CD4-positive, CD25-positive, alpha-beta regulatory T cell (primary cell): ENCODE data around the gene MRPL50. TPM values are rescaled to one million over a fixed set of nuclear protein-coding genes. Genes with fewer than 3 reads are reported as not detected.

ENCODE experiments used
- ATAC-seq, 2 donors: fragments of 150-1000 bp; cut with Tn5 transposase; one replicate each; pipeline ENCODE4 v1.10.0; 2021; ENCODE audit warnings: low read depth in 2 of 2, moderate number of reproducible peaks in 2 of 2, moderate library complexity in 1 of 2
- DNase-seq, 3 donors: peaks; one replicate each; pipeline versions ENCODE4 v3.0.0 to v3.0.0-alpha.2; 2012 to 2022; ENCODE audit warnings: mixed read lengths in 1 of 3
- H3K27ac ChIP-seq: one replicate; pipeline ENCODE4 v1.7.0; 2013; ENCODE audit warnings: mild to moderate bottlenecking, low read length; ENCODE audit not compliant: insufficient read depth, poor library complexity, severe bottlenecking
- H3K27me3 ChIP-seq: one replicate; pipeline ENCODE4 v1.7.0; 2013; ENCODE audit warnings: low read length; ENCODE audit not compliant: control insufficient read depth, insufficient read depth
- H3K36me3 ChIP-seq: one replicate; pipeline ENCODE4 v1.7.0; 2013; ENCODE audit warnings: mild to moderate bottlenecking, low read length, moderate library complexity; ENCODE audit not compliant: control insufficient read depth, insufficient read depth
- H3K4me1 ChIP-seq: 2 replicates; pipeline ENCODE4 v1.7.0; 2013; ENCODE audit warnings: mild to moderate bottlenecking, low read length; ENCODE audit not compliant: insufficient read depth, control insufficient read depth, poor library complexity, severe bottlenecking
- H3K4me3 ChIP-seq: one replicate; pipeline ENCODE4 v1.7.0; 2013; ENCODE audit warnings: low read depth, mild to moderate bottlenecking, low read length, moderate library complexity
- H3K9me3 ChIP-seq, 2 experiments: 1 replicate in 1 of 2; 2 replicates in 1 of 2; pipeline ENCODE4 v1.7.0; 2013; ENCODE audit warnings: low read length in 2 of 2, mild to moderate bottlenecking in 1 of 2, moderate library complexity in 1 of 2; ENCODE audit not compliant: control insufficient read depth in 2 of 2
- H3K27ac Mint-ChIP-seq, 3 donors: one replicate each; pipeline ENCODE4 v1.8.0; 2020 to 2022; ENCODE audit warnings: mild to moderate bottlenecking in 3 of 3, mixed read lengths in 3 of 3, moderate library complexity in 2 of 3
- H3K27me3 Mint-ChIP-seq: one replicate; pipeline ENCODE4 v1.8.0; 2022; ENCODE audit warnings: mild to moderate bottlenecking, mixed read lengths
- H3K36me3 Mint-ChIP-seq: one replicate; pipeline ENCODE4 v1.8.0; 2020; ENCODE audit warnings: mixed read lengths
- H3K4me1 Mint-ChIP-seq, 4 donors: one replicate each; pipeline ENCODE4 v1.8.0; 2020 to 2022; ENCODE audit warnings: mixed read lengths in 4 of 4, mild to moderate bottlenecking in 1 of 4
- H3K4me3 Mint-ChIP-seq, 4 donors: one replicate each; pipeline ENCODE4 v1.8.0; 2020 to 2022; ENCODE audit warnings: mild to moderate bottlenecking in 4 of 4, mixed read lengths in 4 of 4, moderate library complexity in 3 of 4
- H3K9me3 Mint-ChIP-seq, 7 donors: one replicate each; pipeline ENCODE4 v1.8.0; 2020 to 2022; ENCODE audit warnings: mixed read lengths in 7 of 7, mild to moderate bottlenecking in 3 of 7, moderate library complexity in 2 of 7
- polyA plus RNA-seq, 4 donors: library from polyadenylated mRNA; unstranded; fragments of 300-500 nt; fragmentation: Illumina TruSeq; gene quantifications; one replicate each; pipeline ENCODE4 v1.2.3, GENCODE V29; 2021
- total RNA-seq: library from RNA; stranded (reverse); gene quantifications from one replicate; pipeline ENCODE4 v1.2.3, GENCODE V29; 2022

Gene MRPL50
- total and polyA plus RNA-seq, 5 donors from 2014 or later: 8.5 to 26.2 (median 18.1) TPM

- DNase-seq (no peak), ATAC-seq (no peak)
- Mint-ChIP-seq H3K27me3 (peaks cover 8% of the 10 kb centered on the region), H3K27ac (no peak overlapping the region), H3K36me3 (no peaks in the 10 kb centered on the region), H3K4me1 (no peaks in the 10 kb centered on the region), H3K4me3 (no peak overlapping the region), H3K9me3 (peaks cover 0 to 5% (median 2%) of the 10 kb centered on the region in 7 donors)
- Histone ChIP-seq H3K27me3 (no peaks in the 10 kb centered on the region), H3K4me1 (no peaks in the 10 kb centered on the region), H3K4me3 (no peak overlapping the region), H3K9me3 (no peaks in the 10 kb centered on the region), H3K36me3 (no peaks in the 10 kb centered on the region), H3K27ac (no peak overlapping the region)
Observed at GRCh38 chr9:101428909-101429308, 30.5 kb upstream of the MRPL50 start.

GRCh38 chr9:101427957-101428655 lies 29.7 kb upstream of the MRPL50 start:
- Histone ChIP-seq H3K36me3 (no peaks in the 10 kb centered on the region), H3K4me1 (no peaks in the 10 kb centered on the region), H3K9me3 (no peaks in the 10 kb centered on the region), H3K27ac (no peak overlapping the region), H3K27me3 (no peaks in the 10 kb centered on the region), H3K4me3 (no peak overlapping the region)
- peaks cover 0 to 12% (median 3%) of the 10 kb centered on the region in 7 donors for H3K9me3 Mint-ChIP-seq
- no peak overlapping the region for H3K27ac Mint-ChIP-seq
- no peak for DNase-seq
- no peaks in the 10 kb centered on the region for H3K36me3 Mint-ChIP-seq
- no peak overlapping the region for H3K4me3 Mint-ChIP-seq
- H3K27me3 Mint-ChIP-seq: peaks cover 12% of the 10 kb centered on the region
- no peaks in the 10 kb centered on the region for H3K4me1 Mint-ChIP-seq
- no peak for ATAC-seq

GRCh38 chr9:101427358-101427757 lies 28.9 kb upstream of the MRPL50 start:
- no peak overlapping the region for H3K27ac ChIP-seq
- no peak overlapping the region for H3K4me3 ChIP-seq
- Mint-ChIP-seq H3K27ac (no peak overlapping the region), H3K4me3 (no peak overlapping the region), H3K36me3 (no peaks in the 10 kb centered on the region), H3K27me3 (peaks cover 12% of the 10 kb centered on the region), H3K9me3 (peaks cover 0 to 13% (median 3%) of the 10 kb centered on the region in 7 donors), H3K4me1 (no peaks in the 10 kb centered on the region)
- H3K27me3 ChIP-seq: no peaks in the 10 kb centered on the region
- ATAC-seq (no peak), DNase-seq (no peak)
- no peaks in the 10 kb centered on the region for H3K36me3 ChIP-seq
- H3K9me3 ChIP-seq: peaks cover 0 to 2% of the 10 kb centered on the region in 2 experiments
- no peaks in the 10 kb centered on the region for H3K4me1 ChIP-seq

- H3K9me3 ChIP-seq: peaks cover 19 to 22% of the 10 kb centered on the region in 2 experiments
- no peak overlapping the region for H3K27ac ChIP-seq
- peaks cover 0 to 37% (median 23%) of the 10 kb centered on the region in 7 donors for H3K9me3 Mint-ChIP-seq
- H3K4me1 ChIP-seq: no peaks in the 10 kb centered on the region
- no peak for DNase-seq
- H3K36me3 ChIP-seq: no peaks in the 10 kb centered on the region
- H3K27me3 ChIP-seq: no peaks in the 10 kb centered on the region
- ATAC-seq: no peak
- H3K4me3 ChIP-seq: no peak overlapping the region
- no peak overlapping the region for H3K4me3 Mint-ChIP-seq
- H3K36me3 Mint-ChIP-seq: no peaks in the 10 kb centered on the region
- H3K27ac Mint-ChIP-seq: no peak overlapping the region
- H3K27me3 Mint-ChIP-seq: peaks cover 4% of the 10 kb centered on the region
- no peaks in the 10 kb centered on the region for H3K4me1 Mint-ChIP-seq
Observed at GRCh38 chr9:101421653-101422065, 23.2 kb upstream of the MRPL50 start.

- Mint-ChIP-seq H3K27ac (no peak overlapping the region), H3K4me1 (no peaks in the 10 kb centered on the region), H3K4me3 (no peak overlapping the region), H3K9me3 (peaks cover 3 to 49% (median 26%) of the 10 kb centered on the region in 7 donors), H3K27me3 (peaks cover 4% of the 10 kb centered on the region), H3K36me3 (peaks cover 5% of the 10 kb centered on the region)
- Histone ChIP-seq H3K9me3 (peaks cover 29 to 32% of the 10 kb centered on the region in 2 experiments), H3K27ac (no peak overlapping the region), H3K27me3 (no peaks in the 10 kb centered on the region), H3K4me1 (no peaks in the 10 kb centered on the region), H3K36me3 (no peaks in the 10 kb centered on the region), H3K4me3 (no peak overlapping the region)
- ATAC-seq (no peak), DNase-seq (no peak)
Observed at GRCh38 chr9:101419863-101420262, 21.4 kb upstream of the MRPL50 start.

- peaks cover 6% of the 10 kb centered on the region for H3K36me3 Mint-ChIP-seq
- no peaks in the 10 kb centered on the region for H3K27me3 ChIP-seq
- peaks cover 4% of the 10 kb centered on the region for H3K27me3 Mint-ChIP-seq
- peaks cover 38 to 42% of the 10 kb centered on the region in 2 experiments for H3K9me3 ChIP-seq
- no peak for ATAC-seq
- peaks cover 3 to 55% (median 24%) of the 10 kb centered on the region in 7 donors for H3K9me3 Mint-ChIP-seq
- DNase-seq: no peak
- no peak overlapping the region for H3K4me3 ChIP-seq
- H3K27ac Mint-ChIP-seq: no peak overlapping the region
- H3K4me1 ChIP-seq: no peaks in the 10 kb centered on the region
- no peak overlapping the region for H3K27ac ChIP-seq
- no peak overlapping the region for H3K4me3 Mint-ChIP-seq
- no peaks in the 10 kb centered on the region for H3K4me1 Mint-ChIP-seq
- H3K36me3 ChIP-seq: no peaks in the 10 kb centered on the region
Observed at GRCh38 chr9:101418518-101419430, 20.4 kb upstream of the MRPL50 start.

- Histone ChIP-seq H3K4me3 (no peak overlapping the region), H3K27ac (no peak overlapping the region), H3K4me1 (no peaks in the 10 kb centered on the region), H3K36me3 (no peaks in the 10 kb centered on the region), H3K9me3 (peaks cover 45 to 50% of the 10 kb centered on the region in 2 experiments), H3K27me3 (no peaks in the 10 kb centered on the region)
- Mint-ChIP-seq H3K27ac (peak overlapping the region in 1 of 3 donors; percentile 12), H3K4me3 (no peak overlapping the region), H3K9me3 (peaks cover 6 to 59% (median 28%) of the 10 kb centered on the region in 7 donors), H3K36me3 (peaks cover 11% of the 10 kb centered on the region), H3K4me1 (no peaks in the 10 kb centered on the region), H3K27me3 (no peaks in the 10 kb centered on the region)
- DNase-seq (no peak), ATAC-seq (no peak)
Observed at GRCh38 chr9:101417977-101418376, 19.6 kb upstream of the MRPL50 start.
